ENCODE results near the gene ARHGEF39. TPM values are rescaled to one million over a fixed set of nuclear protein-coding genes. Genes with fewer than 3 reads are reported as not detected.

Gene ARHGEF39
- total and polyA plus RNA-seq, 4 experiments from 2014 or later, result 1.0 to 1.1 TPM; not detected in 2

DNA sequence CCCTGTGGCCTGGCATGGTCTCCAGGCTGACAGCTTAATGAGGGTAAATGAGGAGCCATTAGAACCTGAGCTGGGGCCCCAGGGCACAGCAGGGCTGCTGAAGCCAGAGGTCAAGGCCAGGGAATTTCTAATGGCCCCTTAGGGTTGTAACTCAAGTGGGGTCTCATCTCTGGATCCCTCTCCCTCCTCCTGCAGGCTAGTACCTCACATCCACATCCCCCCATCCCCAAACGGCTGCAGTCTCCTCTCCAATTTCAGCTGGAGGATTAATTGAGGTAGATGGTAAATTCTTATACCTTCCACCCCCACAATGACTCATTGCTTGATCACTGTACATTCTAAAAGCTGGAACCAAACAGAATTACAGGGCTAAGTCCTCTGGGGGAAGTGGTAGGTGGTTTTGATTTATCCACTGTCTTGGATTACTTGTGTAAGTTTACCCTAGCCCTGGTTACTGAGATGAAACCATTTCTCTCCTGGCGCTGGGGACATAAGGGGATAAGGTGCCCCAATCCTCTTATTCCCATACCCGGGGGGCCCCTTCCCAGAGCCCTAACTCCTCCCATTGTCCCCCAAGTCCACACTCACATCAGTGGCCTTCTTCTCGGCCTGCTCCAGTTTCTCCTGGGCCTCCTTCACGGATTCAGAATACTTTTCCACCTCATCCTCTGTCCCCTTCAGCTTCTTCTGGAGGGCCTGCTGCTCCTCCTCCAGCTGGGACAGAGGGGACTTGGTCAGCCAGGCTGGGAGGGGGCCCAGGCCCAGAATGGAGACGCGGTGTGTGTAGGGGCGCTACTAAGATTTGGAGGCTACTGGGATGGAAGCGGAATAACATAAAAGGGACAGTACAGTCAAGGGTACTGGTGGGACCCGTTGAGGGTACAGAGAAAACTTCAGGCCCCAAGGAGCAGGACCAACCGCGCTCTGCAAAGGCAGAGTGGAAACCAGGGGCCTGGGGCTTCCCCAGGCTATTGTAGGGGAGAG, 23.9 kb upstream of the ARHGEF39 start:
- no peaks in the 10 kb centered on the region for H3K36me3 ChIP-seq (ENCODE audit: insufficient read depth, low read length)
- intact Hi-C loops (cut with micrococcal nuclease), result no loop called here
- Mint-ChIP-seq H3K36me3 (no peaks in the 10 kb centered on the region), H3K4me1 (peaks cover 6 to 33% (median 16%) of the 10 kb centered on the region in 4 donors), H3K4me3 (peak overlapping the region; percentile 34 to 84 (median 59)), H3K9me3 (no peaks in the 10 kb centered on the region), H3K27me3 (no peaks in the 10 kb centered on the region), H3K27ac (peak overlapping the region; percentile 42 to 77 (median 75))
- no peak overlapping the region for H3K27ac ChIP-seq (ENCODE audit: low read depth, low read length)
- CTCF ChIA-PET (ENCODE audit: partially characterized antibody), result interaction anchor here (0.8 to 2.3 kb wide), 6 partner anchors 9 to 77 kb away, joined by 3 to 35 read pairs (median 4); partner anchors contain the start of genes ARHGEF39, CCDC107 and RMRP
- POLR2A ChIA-PET (ENCODE audit: partially characterized antibody), result interaction anchor here (0.6 to 12.0 kb wide), 6 partner anchors 9 to 1345 kb away, joined by 3 to 160 read pairs (median 8); partner anchors contain the start of genes ARHGEF39, CCDC107, RMRP and SIT1
- no peak overlapping the region for H3K4me3 ChIP-seq (ENCODE audit: low read length in 2 of 2)
- DNase-seq, result no peak
- peaks cover 6% of the 10 kb centered on the region for H3K4me1 ChIP-seq (ENCODE audit: insufficient read depth, low read length)
- H3K27me3 ChIP-seq (ENCODE audit: insufficient read depth, low read length), result no peaks in the 10 kb centered on the region
- H3K9me3 ChIP-seq (ENCODE audit: control insufficient read depth in 1 of 2, low read length in 2 of 2), result no peaks in the 10 kb centered on the region

DNA sequence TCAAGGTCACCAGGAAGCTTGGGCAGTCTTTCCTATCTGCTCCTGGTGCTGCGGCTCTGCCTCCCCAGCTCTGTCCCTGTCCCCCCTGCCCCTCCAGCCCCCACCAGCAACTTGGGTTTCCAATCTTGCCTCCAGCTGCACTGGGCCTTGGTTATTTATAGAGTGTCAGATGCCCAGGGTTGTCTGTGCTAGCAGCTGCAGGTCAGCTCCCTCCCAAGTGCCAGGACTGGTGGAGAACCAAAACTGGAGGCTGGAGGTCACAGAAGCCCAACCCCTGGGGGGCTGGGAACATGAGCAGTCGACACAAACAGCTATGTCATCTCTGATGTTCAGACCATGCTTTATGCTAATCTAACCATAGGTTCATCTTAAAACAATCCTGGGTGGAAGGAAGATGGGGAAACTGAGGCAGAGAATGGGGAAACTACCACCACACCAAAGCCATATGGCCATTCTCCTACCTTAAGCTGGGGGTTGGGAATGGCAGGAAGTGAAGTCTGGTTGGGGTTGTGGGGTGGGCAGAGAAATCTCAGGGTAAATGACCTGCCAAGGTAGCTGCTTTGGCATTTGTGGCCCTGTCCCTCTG, 23.1 kb upstream of the ARHGEF39 start:
- no peak overlapping the region for H3K4me3 Mint-ChIP-seq
- peaks cover 6 to 33% (median 16%) of the 10 kb centered on the region in 4 donors for H3K4me1 Mint-ChIP-seq
- H3K9me3 Mint-ChIP-seq, result no peaks in the 10 kb centered on the region
- no peak overlapping the region for H3K27ac ChIP-seq (ENCODE audit: low read depth, low read length)
- ChIA-PET POLR2A (ENCODE audit: partially characterized antibody) (interaction anchor here (0.8 to 12.0 kb wide), 6 partner anchors 9 to 84 kb away, joined by 3 to 160 read pairs (median 8); partner anchors contain the start of genes ARHGEF39, CCDC107, RMRP and SIT1), CTCF (ENCODE audit: partially characterized antibody) (interaction anchor here (0.8 to 2.3 kb wide), 6 partner anchors 9 to 76 kb away, joined by 3 to 35 read pairs (median 4); partner anchors contain the start of genes ARHGEF39, CCDC107 and RMRP)
- H3K4me1 ChIP-seq (ENCODE audit: insufficient read depth, low read length), result peaks cover 6% of the 10 kb centered on the region
- no peaks in the 10 kb centered on the region for H3K27me3 Mint-ChIP-seq
- H3K27ac Mint-ChIP-seq, result peak overlapping the region in 5 of 7 donors; percentile 32 to 62 (median 55)
- no peaks in the 10 kb centered on the region for H3K9me3 ChIP-seq (ENCODE audit: control insufficient read depth in 1 of 2, low read length in 2 of 2)
- no peaks in the 10 kb centered on the region for H3K36me3 Mint-ChIP-seq
- intact Hi-C loops (cut with micrococcal nuclease), result no loop called here
- no peak overlapping the region for H3K4me3 ChIP-seq (ENCODE audit: low read length in 2 of 2)
- no peaks in the 10 kb centered on the region for H3K36me3 ChIP-seq (ENCODE audit: insufficient read depth, low read length)
- DNase-seq, result no peak
- H3K27me3 ChIP-seq (ENCODE audit: insufficient read depth, low read length), result no peaks in the 10 kb centered on the region

DNA sequence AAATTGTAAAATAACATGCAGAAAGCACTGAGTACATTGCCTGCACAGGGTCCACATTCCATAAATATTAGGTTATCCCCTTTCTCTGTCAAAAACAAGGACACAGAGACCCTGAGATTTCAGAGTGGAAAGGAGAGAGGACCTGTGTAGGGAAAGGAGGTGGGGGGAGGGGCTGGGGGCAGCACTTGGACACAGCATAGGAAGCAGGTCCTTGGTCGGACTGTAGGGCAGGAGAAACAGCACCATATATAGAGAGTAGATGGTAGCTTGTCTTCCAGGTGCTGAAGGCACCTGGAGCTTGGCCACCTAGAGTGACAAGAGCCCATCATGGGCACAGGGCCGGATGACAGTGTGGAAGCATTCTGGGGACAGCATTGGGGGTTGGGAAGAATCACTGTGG, 22.3 kb upstream of the ARHGEF39 start:
- H3K4me1 ChIP-seq (ENCODE audit: insufficient read depth, low read length), result peaks cover 6% of the 10 kb centered on the region
- H3K9me3 ChIP-seq (ENCODE audit: control insufficient read depth in 1 of 2, low read length in 2 of 2), result no peaks in the 10 kb centered on the region
- no peak overlapping the region for H3K27ac ChIP-seq (ENCODE audit: low read depth, low read length)
- H3K36me3 ChIP-seq (ENCODE audit: insufficient read depth, low read length), result no peaks in the 10 kb centered on the region
- Mint-ChIP-seq H3K4me3 (peak overlapping the region in 6 of 8 donors; percentile 6 to 72 (median 46)), H3K4me1 (peaks cover 6 to 33% (median 16%) of the 10 kb centered on the region in 4 donors), H3K9me3 (no peaks in the 10 kb centered on the region), H3K27ac (peak overlapping the region in 5 of 7 donors; percentile 13 to 73 (median 37)), H3K27me3 (no peaks in the 10 kb centered on the region), H3K36me3 (no peaks in the 10 kb centered on the region)
- no peak for DNase-seq
- no peak overlapping the region for H3K4me3 ChIP-seq (ENCODE audit: low read length in 2 of 2)
- ChIA-PET CTCF (ENCODE audit: partially characterized antibody) (interaction anchor here (1.7 to 2.3 kb wide), 3 partner anchors 10 to 29 kb away, joined by 4 to 35 read pairs (median 6); partner anchors contain the start of genes ARHGEF39, CCDC107 and RMRP), POLR2A (ENCODE audit: partially characterized antibody) (interaction anchor here (0.8 to 12.0 kb wide), 4 partner anchors 10 to 83 kb away, joined by 4 to 160 read pairs (median 86); partner anchors contain the start of genes ARHGEF39, CCDC107, RMRP and SIT1)
- H3K27me3 ChIP-seq (ENCODE audit: insufficient read depth, low read length), result no peaks in the 10 kb centered on the region
- intact Hi-C loops (cut with micrococcal nuclease), result no loop called here

DNA sequence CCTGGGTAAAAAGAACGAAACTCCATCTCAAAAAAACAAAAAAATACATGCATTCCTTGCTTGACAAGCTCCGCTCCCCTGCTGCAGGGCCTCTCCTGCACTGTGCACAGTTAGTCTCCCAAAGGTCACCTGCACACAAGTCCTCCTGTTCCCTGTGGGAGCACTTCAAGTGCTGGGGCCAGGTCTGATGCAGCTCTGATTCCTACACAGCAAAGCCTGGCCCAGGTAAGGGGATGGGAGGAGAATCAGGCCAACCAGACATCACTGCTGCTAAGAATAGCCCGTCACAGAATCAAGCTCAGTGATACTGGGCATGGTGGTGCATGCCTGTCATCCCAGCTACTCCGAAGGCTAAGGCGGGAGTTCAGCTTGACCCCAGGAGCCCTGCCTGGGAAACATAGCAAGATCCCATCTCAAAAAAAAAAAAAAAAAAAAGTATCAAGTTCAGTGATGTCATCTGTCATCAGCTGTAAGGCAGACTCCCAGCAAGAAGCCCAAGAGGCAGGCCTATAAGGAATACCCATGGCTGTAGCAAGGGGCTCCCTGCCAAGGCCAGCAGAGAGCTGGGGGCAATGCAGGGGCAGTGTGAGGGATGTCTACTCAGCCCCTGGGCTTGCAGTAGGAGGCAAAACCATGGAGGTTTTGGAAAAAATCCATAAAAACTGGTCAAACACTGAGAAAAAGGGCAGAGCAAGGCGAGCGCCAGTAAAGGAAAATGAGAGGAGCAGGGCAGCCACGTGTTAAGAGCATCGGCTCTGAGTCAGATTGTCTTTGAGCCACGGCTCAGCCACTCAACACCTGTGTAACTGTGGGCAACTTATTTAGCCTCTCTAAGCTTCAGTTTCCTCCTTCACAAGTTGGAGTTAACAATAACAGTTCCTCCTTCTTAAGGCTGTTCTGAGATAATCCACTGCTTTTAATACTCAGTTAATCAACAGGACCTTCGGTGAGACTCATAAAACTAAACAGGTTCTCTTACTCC, 21.5 kb upstream of the ARHGEF39 start:
- peaks cover 3 to 27% (median 11%) of the 10 kb centered on the region in 4 donors for H3K4me1 Mint-ChIP-seq
- CTCF ChIA-PET (ENCODE audit: partially characterized antibody), result interaction anchor here (0.7 to 2.3 kb wide), 5 partner anchors 8 to 78 kb away, joined by 3 to 35 read pairs (median 4); partner anchors contain the start of genes CCDC107 and RMRP

DNA sequence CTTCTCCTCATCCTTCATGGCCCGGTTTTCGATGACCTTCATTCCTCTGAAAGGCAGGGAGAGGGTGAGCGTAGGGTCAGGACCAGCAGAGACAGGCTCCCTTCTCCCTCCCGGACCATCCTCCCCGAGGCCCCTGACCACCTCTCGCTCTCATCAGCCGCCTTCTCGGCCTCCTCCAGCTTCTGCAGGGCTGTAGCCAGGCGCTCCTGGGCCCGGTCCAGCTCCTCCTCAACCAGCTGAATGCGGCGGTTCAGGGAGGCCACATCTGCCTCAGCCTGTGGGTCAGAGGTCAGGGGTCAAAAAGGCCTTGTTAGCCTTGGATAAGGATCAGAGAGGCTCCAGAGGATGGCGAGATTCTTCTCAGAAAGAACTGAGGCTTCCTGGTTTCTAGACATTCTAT, 20.5 kb upstream of the ARHGEF39 start:
- Mint-ChIP-seq H3K9me3 (no peaks in the 10 kb centered on the region), H3K27ac (peak overlapping the region in 1 of 7 donors; percentile 25), H3K36me3 (no peaks in the 10 kb centered on the region), H3K27me3 (no peaks in the 10 kb centered on the region), H3K4me3 (no peak overlapping the region), H3K4me1 (peaks cover 0 to 18% (median 8%) of the 10 kb centered on the region in 4 donors)
- ChIA-PET POLR2A (ENCODE audit: partially characterized antibody) (no interaction called here), CTCF (ENCODE audit: partially characterized antibody) (interaction anchor here (1.1 to 1.7 kb wide), 2 partner anchors 11 to 28 kb away, joined by 3 to 14 read pairs; partner anchors contain the start of genes CCDC107 and RMRP)
- DNase-seq, result no peak
- no peaks in the 10 kb centered on the region for H3K36me3 ChIP-seq (ENCODE audit: insufficient read depth, low read length)
- no peak overlapping the region for H3K27ac ChIP-seq (ENCODE audit: low read depth, low read length)
- intact Hi-C loops (cut with micrococcal nuclease), result no loop called here
- H3K4me3 ChIP-seq (ENCODE audit: low read length in 2 of 2), result no peak overlapping the region
- no peaks in the 10 kb centered on the region for H3K4me1 ChIP-seq (ENCODE audit: insufficient read depth, low read length)
- no peaks in the 10 kb centered on the region for H3K27me3 ChIP-seq (ENCODE audit: insufficient read depth, low read length)
- no peaks in the 10 kb centered on the region for H3K9me3 ChIP-seq (ENCODE audit: control insufficient read depth in 1 of 2, low read length in 2 of 2)

More for the DNA sequence above, 21.5 kb upstream of the ARHGEF39 start:
- H3K4me1 ChIP-seq (ENCODE audit: insufficient read depth, low read length), result peaks cover 5% of the 10 kb centered on the region
- H3K4me3 ChIP-seq (ENCODE audit: low read length in 2 of 2), result no peak overlapping the region
- no peaks in the 10 kb centered on the region for H3K36me3 ChIP-seq (ENCODE audit: insufficient read depth, low read length)
- H3K9me3 ChIP-seq (ENCODE audit: control insufficient read depth in 1 of 2, low read length in 2 of 2), result no peaks in the 10 kb centered on the region
- H3K27ac Mint-ChIP-seq, result peak overlapping the region in 3 of 7 donors; percentile 13 to 48 (median 37)
- no peaks in the 10 kb centered on the region for H3K27me3 Mint-ChIP-seq
- POLR2A ChIA-PET (ENCODE audit: partially characterized antibody), result interaction anchor here (1.0 to 12.0 kb wide), 3 partner anchors 8 to 38 kb away, joined by 3 to 159 read pairs (median 13); partner anchors contain the start of gene SIT1
- H3K27ac ChIP-seq (ENCODE audit: low read depth, low read length), result no peak overlapping the region
- no peaks in the 10 kb centered on the region for H3K27me3 ChIP-seq (ENCODE audit: insufficient read depth, low read length)
- no peak overlapping the region for H3K4me3 Mint-ChIP-seq
- H3K9me3 Mint-ChIP-seq, result no peaks in the 10 kb centered on the region
- intact Hi-C loops (cut with micrococcal nuclease), result no loop called here
- H3K36me3 Mint-ChIP-seq, result no peaks in the 10 kb centered on the region
- DNase-seq, result no peak

DNA sequence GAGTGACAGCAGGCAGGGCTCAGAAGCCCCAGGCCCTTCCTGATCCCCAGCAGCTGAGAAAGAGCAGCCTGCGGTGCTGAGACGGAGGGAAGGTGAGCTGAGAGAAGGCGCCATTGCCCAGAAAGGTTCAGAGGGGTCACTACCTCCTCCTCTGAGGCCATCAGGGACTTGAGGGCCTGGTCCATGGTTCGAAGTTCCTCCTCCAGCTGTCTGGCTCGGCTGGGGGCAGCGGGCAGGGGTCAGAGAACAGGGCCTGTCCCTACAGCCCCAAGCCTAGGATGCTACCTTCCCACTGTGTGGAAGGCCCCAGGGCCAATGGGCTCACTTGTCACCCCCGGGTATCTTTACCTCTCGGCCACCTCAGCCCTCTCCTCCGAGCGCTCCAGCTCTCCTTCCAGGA, 19.9 kb upstream of the ARHGEF39 start:
- H3K36me3 Mint-ChIP-seq, result no peaks in the 10 kb centered on the region
- POLR2A ChIA-PET (ENCODE audit: partially characterized antibody), result interaction anchor here (1.2 kb wide), 1 partner anchor 7 kb away, joined by 3 read pairs; no protein-coding TSS in a partner anchor
- Histone ChIP-seq H3K27me3 (ENCODE audit: insufficient read depth, low read length) (no peaks in the 10 kb centered on the region), H3K4me3 (ENCODE audit: low read length in 2 of 2) (no peak overlapping the region), H3K27ac (ENCODE audit: low read depth, low read length) (no peak overlapping the region), H3K36me3 (ENCODE audit: insufficient read depth, low read length) (no peaks in the 10 kb centered on the region), H3K9me3 (ENCODE audit: control insufficient read depth in 1 of 2, low read length in 2 of 2) (no peaks in the 10 kb centered on the region), H3K4me1 (ENCODE audit: insufficient read depth, low read length) (no peaks in the 10 kb centered on the region)
- DNase-seq, result no peak
- H3K4me1 Mint-ChIP-seq, result peaks cover 0 to 18% (median 7%) of the 10 kb centered on the region in 4 donors
- H3K4me3 Mint-ChIP-seq, result no peak overlapping the region
- H3K27me3 Mint-ChIP-seq, result no peaks in the 10 kb centered on the region
- H3K27ac Mint-ChIP-seq, result no peak overlapping the region
- intact Hi-C loops (cut with micrococcal nuclease), result no loop called here
- H3K9me3 Mint-ChIP-seq, result no peaks in the 10 kb centered on the region
- CTCF ChIA-PET (ENCODE audit: partially characterized antibody), result interaction anchor here (1.1 to 2.9 kb wide), 2 partner anchors 11 to 27 kb away, joined by 3 to 24 read pairs; partner anchors contain the start of genes CCDC107 and RMRP

Measured in CD4-positive, alpha-beta memory T cell (primary cell).